Right lobe of liver (tissue), 6 donors: ENCODE results near the gene TERT. TPM values are rescaled to one million over a fixed set of nuclear protein-coding genes. Genes with fewer than 3 reads are reported as not detected.
A peak's percentile ranks its signal among the peaks of the same experiment; 100 is the strongest.

ENCODE experiments used
- ATAC-seq, 4 donors: fragments of 200-7000 bp; cut with Tn5 transposase; one replicate each; pipeline ENCODE4 v1.9.1; 2020; ENCODE audit warnings: mild to moderate bottlenecking in 4 of 4, moderate library complexity in 4 of 4
- DNase-seq, 3 donors: peaks; one replicate each; pipeline ENCODE4 v3.0.0-alpha.2; 2020
- H3K27ac ChIP-seq, 3 donors: fragments of 200-600 bp; one replicate each; pipeline ENCODE4 v1.8.0; 2022
- H3K27me3 ChIP-seq, 2 donors: fragments of 200-600 bp; one replicate each; pipeline ENCODE4 v1.8.0; 2022
- H3K36me3 ChIP-seq, 4 donors: fragments of 200-600 bp; sonication (generic) in 1 of 4; one replicate each; pipeline versions ENCODE4 v1.5.1 to v1.8.0; 2017 to 2022; ENCODE audit warnings: control low read depth in 1 of 4
- H3K4me1 ChIP-seq, 4 donors: fragments of 200-600 bp; sonication (generic) in 1 of 4; one replicate each; pipeline versions ENCODE4 v1.5.1 to v1.8.0; 2017 to 2022; ENCODE audit warnings: control low read depth in 1 of 4
- H3K4me3 ChIP-seq, 3 donors: fragments of 200-600 bp; one replicate each; pipeline ENCODE4 v1.8.0; 2022
- H3K9me3 ChIP-seq, 4 donors: fragments of 200-600 bp; sonication (generic) in 1 of 4; one replicate each; pipeline versions ENCODE4 v1.5.1 to v1.8.0; 2017 to 2022; ENCODE audit warnings: control low read depth in 1 of 4
- CTCF ChIP-seq, 4 donors: fragments of 200-600 bp in 3 of 4; fragments of 450-650 bp in 1 of 4; IDR thresholded peaks; one replicate each; pipeline versions ENCODE4 v1.5.1 to v1.8.0; 2016 to 2022; ENCODE audit warnings: antibody characterized with exemption in 4 of 4, mild to moderate bottlenecking in 2 of 4
- POLR2A ChIP-seq: fragments of 450-650 bp; IDR thresholded peaks from one replicate; pipeline ENCODE4 v1.6.1; 2017; ENCODE audit warnings: antibody characterized with exemption, mild to moderate bottlenecking
- WGBS: methylation state at CpG from one replicate; pipeline ENCODE4 v1.1.6; 2018; ENCODE audit warnings: low coverage, low lambda C conversion rate; ENCODE audit not compliant: insufficient coverage; ENCODE audit errors: missing lambda C conversion rate; 5-methylcytosine and 5-hydroxymethylcytosine counted together
- intact Hi-C, 2 donors: fragments of 100-400 bp; cut with DNase I; formaldehyde crosslinking; loops; one replicate each; pipeline versions ENCODE4 v1.11.2 to v1.14.1; 2022
- total RNA-seq, 6 experiments: library from RNA; depleted of rRNA in 2 of 6; stranded (reverse); fragments of >200 nt in 2 of 6; fragmentation: NEBNext Ultra II Directional in 3 of 6; extraction: Animal tissue kit (Norgen Biotek cat#: 25700) in 3 of 6; gene quantifications; one replicate each; pipeline versions ENCODE4 v1.1.0 to v1.2.4, GENCODE V29; 2016 to 2023
- donor health status: DM: no; HTN: yes; CAD: no.
- donor health status: DM: no; HTN: no; CAD: no.
- donor health status: DM: no; HTN: no; CAD: no.
- donor health status: DM: no; HTN: yes; CAD: no.
- donor health status: DM: no; HTN: yes; CAD: no.

Gene TERT
- total RNA-seq, 6 experiments from 2014 or later = not detected

DNA sequence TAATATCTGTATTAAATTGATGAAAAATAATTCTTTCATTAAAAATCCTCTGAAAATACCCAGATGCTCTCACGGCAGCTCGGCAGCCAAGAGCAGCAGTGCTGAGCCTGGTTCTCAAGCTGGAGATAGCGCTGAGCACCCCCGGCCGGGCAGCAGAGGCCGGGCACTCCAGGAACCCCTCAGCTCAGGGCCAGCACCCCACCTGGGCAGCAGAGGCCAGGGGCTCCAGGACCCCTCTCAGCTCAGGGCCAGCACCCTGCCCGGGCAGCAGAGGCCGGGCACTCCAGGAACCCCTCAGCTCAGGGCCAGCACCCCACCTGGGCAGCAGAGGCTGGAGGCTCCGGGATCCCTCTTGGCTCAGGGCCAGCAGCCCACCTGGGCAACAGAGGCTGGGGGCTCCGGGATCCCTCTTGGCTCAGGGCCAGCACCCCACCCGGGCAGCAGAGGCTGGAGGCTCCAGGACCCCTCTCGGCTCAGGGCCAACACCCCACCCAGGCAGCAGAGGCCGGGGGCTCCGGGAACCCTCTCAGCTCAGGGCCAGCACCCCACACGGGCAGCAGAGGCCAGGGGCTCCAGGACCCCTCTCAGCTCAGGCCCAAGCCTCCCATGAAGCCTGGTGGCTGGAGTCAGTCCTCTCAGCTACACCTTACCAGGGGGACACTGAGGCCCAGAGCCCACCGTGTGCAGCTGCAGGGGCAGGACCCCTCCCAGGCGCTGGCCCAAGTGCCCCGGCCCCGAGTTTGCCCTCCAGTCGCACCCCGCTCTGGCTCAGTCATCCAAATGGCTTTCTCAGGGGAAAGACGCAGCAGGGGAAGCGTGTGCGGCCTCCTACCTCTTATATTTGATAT, 28.3 kb upstream of the TERT start:
- H3K36me3 ChIP-seq = peaks cover 0 to 68% (median 44%) of the 10 kb centered on the region in 4 donors
- no peak for ATAC-seq
- H3K9me3 ChIP-seq = no peaks in the 10 kb centered on the region
- no peaks in the 10 kb centered on the region for H3K4me1 ChIP-seq
- no peaks in the 10 kb centered on the region for H3K27me3 ChIP-seq
- TF ChIP-seq CTCF (IDR thresholded peaks at IDR 0.05) (no peak), POLR2A (no peak)
- H3K4me3 ChIP-seq = no peak overlapping the region
- DNase-seq = peak in 2 of 3 donors; percentile 44 to 45
- intact Hi-C loops = no loop called here
- WGBS = 100% methylated on average over 2 of the region's 24 CpGs
- H3K27ac ChIP-seq = no peak overlapping the region

DNA sequence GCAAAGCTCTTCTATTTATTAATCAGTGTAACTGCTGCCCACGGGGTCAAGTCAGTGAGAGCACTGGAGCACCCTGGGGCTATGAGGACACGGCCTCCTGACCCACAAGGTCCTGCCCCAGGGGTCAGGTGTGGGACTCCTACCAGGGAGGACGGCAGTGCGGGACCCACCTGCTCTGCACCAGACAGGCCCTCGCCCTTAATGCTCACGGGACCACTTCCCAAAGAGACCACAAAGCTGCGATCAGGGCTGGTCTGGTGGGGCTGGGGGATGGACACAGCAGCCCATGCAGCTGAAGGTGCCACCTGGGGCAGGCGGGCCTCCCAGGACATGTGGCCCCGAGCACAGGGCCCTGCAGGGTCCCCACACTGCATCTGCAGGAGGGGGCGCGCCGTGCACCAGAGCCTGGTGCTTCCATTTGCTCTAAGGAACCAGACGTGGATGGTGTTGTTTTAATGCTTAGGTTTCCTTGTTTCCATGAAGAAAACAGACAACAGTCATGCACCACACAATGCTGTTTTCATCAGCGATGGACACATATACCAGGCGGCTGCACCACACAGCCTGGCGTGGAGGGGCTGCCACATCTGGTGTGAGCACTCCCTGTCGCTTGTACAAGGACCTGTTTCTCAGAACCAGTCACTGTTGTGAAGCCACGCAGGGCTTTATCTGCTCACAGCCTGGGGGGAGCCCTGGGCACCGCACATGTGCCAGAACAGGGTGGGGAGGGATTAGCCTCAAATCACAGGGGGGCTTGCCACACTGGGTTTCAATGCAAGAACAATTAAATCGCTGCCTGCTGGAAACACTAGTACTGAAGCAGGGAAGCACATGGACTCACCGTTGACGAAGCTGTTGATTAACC, 27.4 kb upstream of the TERT start:
- WGBS = 87% methylated on average over 4 of the region's 22 CpGs
- no peak overlapping the region for H3K27ac ChIP-seq
- no peaks in the 10 kb centered on the region for H3K27me3 ChIP-seq
- intact Hi-C loops = no loop called here
- no peak overlapping the region for H3K4me3 ChIP-seq
- TF ChIP-seq POLR2A (no peak), CTCF (IDR thresholded peaks at IDR 0.05) (no peak)
- H3K4me1 ChIP-seq = no peaks in the 10 kb centered on the region
- H3K9me3 ChIP-seq = no peaks in the 10 kb centered on the region
- no peak for ATAC-seq
- no peak for DNase-seq
- H3K36me3 ChIP-seq = peaks cover 0 to 76% (median 47%) of the 10 kb centered on the region in 4 donors

GRCh38 chr5:1321576-1321975, 26.7 kb upstream of the TERT start:
- peaks cover 0 to 1% (median under 1%) of the 10 kb centered on the region in 4 donors for H3K4me1 ChIP-seq
- no peaks in the 10 kb centered on the region for H3K27me3 ChIP-seq
- intact Hi-C loops = no loop called here
- no peaks in the 10 kb centered on the region for H3K9me3 ChIP-seq
- H3K27ac ChIP-seq = no peak overlapping the region
- WGBS = 80% methylated on average over 1 of the region's 16 CpGs
- H3K36me3 ChIP-seq = peaks cover 0 to 76% (median 47%) of the 10 kb centered on the region in 4 donors
- no peak overlapping the region for H3K4me3 ChIP-seq
- no peak for TF ChIP-seq CTCF (IDR thresholded peaks at IDR 0.05)
- TF ChIP-seq POLR2A = no peak
- ATAC-seq = no peak
- DNase-seq = no peak

- ATAC-seq = no peak
Measured at GRCh38 chr5:1320436-1321344, 25.8 kb upstream of the TERT start.

More at GRCh38 chr5:1320436-1321344, 25.8 kb upstream of the TERT start:
- no peak overlapping the region for H3K4me3 ChIP-seq
- no peak overlapping the region for H3K27ac ChIP-seq
- H3K9me3 ChIP-seq = no peaks in the 10 kb centered on the region
- no peak for TF ChIP-seq POLR2A
- no peak for TF ChIP-seq CTCF (IDR thresholded peaks at IDR 0.05)
- H3K4me1 ChIP-seq = peaks cover 0 to 9% (median 6%) of the 10 kb centered on the region in 4 donors
- no peaks in the 10 kb centered on the region for H3K27me3 ChIP-seq
- 100% methylated on average over 1 of the region's 36 CpGs for WGBS
- intact Hi-C loops = no loop called here
- peaks cover 0 to 76% (median 47%) of the 10 kb centered on the region in 4 donors for H3K36me3 ChIP-seq
- DNase-seq = no peak
